Astrocyte of the spinal cord (primary cell): ENCODE data around the gene DVL2.

ENCODE experiments used
- DNase-seq: peaks from one replicate; pipeline ENCODE4 v3.0.0; 2011; ENCODE audit warnings: low read depth, low spot score
- H3K4me3 ChIP-seq: 2 replicates; pipeline ENCODE4 v1.5.1; 2011; ENCODE audit warnings: low read depth, mild to moderate bottlenecking, low read length, moderate library complexity
- in situ Hi-C: cut with HindIII; loops from 2 replicates; pipeline ENCODE4 v1.10.0; 2017; ENCODE audit warnings: low sequenced_read_pairs
- TF ChIP-seq, protein P1 (sequence below): IDR thresholded peaks from 2 replicates; pipeline ENCODE4 v1.5.1; 2012; ENCODE audit warnings: low read depth, mild to moderate bottlenecking, low read length, inconsistent platforms

Gene DVL2

DNA sequence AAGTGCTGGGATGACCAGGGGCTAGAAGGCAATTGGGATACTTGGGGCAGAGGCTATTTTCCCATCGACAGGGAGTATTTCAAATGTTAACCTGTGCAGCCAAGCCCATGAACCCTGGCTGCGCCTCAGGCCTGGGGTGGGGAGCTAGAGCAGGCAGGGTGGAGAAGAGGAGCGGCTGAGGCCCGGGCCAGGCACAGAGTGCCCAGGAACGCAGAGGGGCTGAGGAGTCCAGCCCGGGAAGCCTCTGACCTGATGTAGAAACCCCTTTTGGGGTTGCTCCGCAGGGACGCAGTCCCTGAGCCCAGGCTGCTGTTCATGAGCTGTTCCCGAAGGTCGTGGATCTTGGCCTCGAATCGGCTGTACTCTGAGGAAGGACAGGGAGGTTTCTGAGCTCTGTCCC, 38.3 kb downstream of the DVL2 start:
- in situ Hi-C loops, result no loop called here
- TF ChIP-seq, protein P1, sequence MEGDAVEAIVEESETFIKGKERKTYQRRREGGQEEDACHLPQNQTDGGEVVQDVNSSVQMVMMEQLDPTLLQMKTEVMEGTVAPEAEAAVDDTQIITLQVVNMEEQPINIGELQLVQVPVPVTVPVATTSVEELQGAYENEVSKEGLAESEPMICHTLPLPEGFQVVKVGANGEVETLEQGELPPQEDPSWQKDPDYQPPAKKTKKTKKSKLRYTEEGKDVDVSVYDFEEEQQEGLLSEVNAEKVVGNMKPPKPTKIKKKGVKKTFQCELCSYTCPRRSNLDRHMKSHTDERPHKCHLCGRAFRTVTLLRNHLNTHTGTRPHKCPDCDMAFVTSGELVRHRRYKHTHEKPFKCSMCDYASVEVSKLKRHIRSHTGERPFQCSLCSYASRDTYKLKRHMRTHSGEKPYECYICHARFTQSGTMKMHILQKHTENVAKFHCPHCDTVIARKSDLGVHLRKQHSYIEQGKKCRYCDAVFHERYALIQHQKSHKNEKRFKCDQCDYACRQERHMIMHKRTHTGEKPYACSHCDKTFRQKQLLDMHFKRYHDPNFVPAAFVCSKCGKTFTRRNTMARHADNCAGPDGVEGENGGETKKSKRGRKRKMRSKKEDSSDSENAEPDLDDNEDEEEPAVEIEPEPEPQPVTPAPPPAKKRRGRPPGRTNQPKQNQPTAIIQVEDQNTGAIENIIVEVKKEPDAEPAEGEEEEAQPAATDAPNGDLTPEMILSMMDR, result no peak
- H3K4me3 ChIP-seq, result no peak overlapping the region
- DNase-seq, result no peak

DNA sequence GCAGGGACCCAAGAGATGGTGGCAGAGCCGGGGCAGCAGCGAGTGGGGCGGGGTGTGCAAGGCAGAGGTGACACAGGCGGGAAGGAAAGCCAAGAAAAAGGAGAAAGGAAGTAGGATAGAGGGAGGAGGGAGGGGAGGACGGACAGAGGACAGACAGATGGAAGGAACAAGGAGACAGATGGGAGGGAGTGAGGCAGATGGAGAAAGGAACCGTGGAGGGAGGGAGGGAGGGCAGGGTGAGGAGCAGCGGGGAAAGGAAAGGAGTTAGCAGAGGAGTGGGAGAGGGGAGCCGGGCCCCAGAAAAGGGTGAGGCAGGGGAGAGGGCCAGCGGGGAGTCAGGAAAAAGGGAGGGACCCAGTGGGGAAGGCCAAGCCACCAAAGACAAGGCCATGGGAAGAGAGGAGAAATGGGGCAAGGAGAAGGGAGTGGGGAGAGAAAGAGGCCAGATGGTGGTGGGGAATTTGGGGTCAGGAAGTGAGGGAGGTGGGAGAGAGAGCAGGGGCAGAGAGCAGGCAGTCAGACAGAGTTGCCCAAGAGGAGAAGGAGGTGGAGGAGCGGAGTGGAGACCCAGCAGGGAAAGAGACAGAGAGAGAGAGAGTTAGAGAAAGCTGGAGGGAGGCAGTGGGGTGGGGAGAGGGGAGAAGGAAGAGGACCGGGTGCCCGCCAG, 41.9 kb downstream of the DVL2 start:
- no peak overlapping the region for H3K4me3 ChIP-seq
- TF ChIP-seq, protein P1, result no peak
- no peak for DNase-seq
- in situ Hi-C loops, result no loop called here

DNA sequence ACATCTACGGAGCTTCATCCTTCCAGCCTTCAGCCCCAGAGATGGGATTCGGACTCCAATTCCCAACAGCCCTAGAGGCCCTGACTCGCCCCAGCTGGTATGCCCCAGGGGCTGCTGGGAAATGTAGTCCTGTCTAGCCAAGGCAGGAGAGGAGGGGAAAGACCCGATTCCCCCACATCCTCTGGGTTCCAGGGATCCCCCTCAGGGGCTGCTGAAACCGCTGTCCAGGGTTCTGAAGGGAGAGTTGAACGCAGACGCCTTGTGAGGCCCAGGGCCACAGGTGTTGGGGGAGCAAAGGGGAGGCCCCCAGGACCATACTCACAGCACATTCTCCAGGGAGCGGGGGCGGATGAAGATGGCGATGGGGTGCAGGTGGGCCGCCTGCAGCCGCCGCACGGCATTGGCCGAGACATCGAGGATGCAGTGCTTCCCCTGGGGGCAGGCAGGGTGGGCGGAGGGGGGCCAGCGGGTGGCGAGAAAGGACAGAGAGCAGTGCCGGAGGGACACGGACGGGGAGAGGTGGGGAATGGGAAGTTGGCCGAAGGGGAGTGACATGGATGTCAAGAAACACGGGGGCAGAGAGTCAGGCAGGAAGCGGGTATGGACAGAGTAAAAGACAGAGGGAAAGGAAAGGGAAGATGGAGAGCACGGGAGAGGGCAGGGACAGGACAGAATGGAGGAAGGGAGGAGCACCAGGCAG, 42.6 kb downstream of the DVL2 start:
- in situ Hi-C loops, result no loop called here
- TF ChIP-seq, protein P1, result no peak
- DNase-seq, result no peak

DNA sequence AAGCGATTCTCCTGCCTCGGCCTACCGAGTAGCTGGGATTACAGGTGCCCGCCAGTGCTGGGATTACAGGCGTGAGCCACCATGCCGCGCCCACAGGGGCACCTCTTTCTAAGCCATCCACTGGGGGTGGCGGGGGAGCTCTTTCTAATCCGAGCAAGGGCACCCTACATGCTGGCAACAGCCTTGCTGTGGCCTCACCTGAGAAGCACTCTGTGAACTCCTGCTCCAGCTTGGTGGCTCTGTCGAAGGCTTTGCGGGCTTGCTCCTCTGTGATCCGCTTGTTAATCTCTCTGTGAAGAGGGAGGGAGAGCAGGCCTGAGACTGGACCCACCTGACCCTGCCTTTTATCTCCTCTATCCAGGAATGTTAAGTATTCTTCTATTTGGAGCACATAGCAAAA, 43.2 kb downstream of the DVL2 start:
- no peak for DNase-seq
- in situ Hi-C loops, result no loop called here
- no peak overlapping the region for H3K4me3 ChIP-seq
- TF ChIP-seq, protein P1, result no peak

More for the DNA sequence above, 42.6 kb downstream of the DVL2 start:
- H3K4me3 ChIP-seq, result no peak overlapping the region

DNA sequence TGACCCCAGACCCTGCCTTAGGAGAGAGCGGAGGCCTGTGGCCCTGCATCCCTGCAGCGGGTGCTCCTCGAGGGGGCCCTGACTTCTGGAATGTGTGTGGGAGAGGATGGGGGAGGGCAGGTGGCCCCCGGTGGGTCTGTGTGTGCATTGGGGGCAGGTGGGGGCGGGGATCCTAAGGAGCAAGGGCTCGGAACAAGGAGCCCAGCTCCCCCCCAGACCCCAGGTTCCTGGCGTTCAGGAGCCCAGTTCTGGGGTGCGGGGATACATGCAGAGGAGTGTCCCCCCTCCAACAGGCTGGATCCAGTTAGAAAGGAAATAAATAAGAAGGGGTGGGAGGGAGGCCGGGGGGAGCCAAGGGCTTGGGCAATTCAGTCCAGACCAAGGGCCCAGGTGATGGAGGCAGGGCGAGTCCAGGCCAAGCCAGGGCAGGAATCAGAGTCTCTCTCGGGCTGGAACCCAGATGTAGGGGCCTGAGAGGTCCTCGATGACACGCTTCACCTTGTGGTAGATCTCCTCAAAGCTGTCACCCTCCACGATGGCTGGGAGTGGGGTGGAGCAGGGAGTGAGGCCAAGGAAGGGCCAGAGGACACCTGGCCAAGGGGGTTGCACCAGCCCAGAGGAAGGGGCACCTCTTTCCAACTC, 43.9 kb downstream of the DVL2 start:
- DNase-seq, result no peak
- TF ChIP-seq, protein P1, result no peak
- in situ Hi-C loops, result no loop called here
- H3K4me3 ChIP-seq, result no peak overlapping the region

DNA sequence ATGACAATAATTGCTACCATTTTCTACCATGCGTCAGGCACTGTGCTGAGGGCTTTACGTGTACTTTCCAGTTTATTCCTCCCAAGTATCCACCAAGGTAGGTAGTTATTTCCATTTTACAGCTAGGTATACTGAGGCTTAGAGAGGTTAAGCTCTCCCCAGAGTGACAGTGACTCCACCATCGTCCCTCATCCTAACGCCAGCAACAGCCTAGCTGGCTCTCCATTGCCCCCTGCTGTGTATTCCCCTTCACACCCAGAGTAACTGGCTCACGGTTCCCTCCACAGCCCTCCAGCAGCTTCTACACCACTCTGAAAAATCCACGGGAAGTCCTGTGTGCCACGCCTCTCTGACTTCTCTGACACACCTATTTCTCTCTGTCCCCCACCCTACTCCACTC, 48.1 kb downstream of the DVL2 start:
- DNase-seq, result no peak
- TF ChIP-seq, protein P1, result peak; percentile 15
- in situ Hi-C loops, result no loop called here
- H3K4me3 ChIP-seq, result no peak overlapping the region
